CD4-positive, alpha-beta T cell treated with Interleukin-15 for 1 hour (primary cell): ENCODE data around the gene GAL.
"Not testable (repeated sequence)": the region's sequence is repeated elsewhere in the genome, so short reads cannot be mapped to it uniquely, and the experiment has no call there.

ENCODE experiments used
- DNase-seq: peaks from one replicate; pipeline ENCODE4 v3.0.0-alpha.2; 2020

GAL gene, protein sequence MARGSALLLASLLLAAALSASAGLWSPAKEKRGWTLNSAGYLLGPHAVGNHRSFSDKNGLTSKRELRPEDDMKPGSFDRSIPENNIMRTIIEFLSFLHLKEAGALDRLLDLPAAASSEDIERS

DNA sequence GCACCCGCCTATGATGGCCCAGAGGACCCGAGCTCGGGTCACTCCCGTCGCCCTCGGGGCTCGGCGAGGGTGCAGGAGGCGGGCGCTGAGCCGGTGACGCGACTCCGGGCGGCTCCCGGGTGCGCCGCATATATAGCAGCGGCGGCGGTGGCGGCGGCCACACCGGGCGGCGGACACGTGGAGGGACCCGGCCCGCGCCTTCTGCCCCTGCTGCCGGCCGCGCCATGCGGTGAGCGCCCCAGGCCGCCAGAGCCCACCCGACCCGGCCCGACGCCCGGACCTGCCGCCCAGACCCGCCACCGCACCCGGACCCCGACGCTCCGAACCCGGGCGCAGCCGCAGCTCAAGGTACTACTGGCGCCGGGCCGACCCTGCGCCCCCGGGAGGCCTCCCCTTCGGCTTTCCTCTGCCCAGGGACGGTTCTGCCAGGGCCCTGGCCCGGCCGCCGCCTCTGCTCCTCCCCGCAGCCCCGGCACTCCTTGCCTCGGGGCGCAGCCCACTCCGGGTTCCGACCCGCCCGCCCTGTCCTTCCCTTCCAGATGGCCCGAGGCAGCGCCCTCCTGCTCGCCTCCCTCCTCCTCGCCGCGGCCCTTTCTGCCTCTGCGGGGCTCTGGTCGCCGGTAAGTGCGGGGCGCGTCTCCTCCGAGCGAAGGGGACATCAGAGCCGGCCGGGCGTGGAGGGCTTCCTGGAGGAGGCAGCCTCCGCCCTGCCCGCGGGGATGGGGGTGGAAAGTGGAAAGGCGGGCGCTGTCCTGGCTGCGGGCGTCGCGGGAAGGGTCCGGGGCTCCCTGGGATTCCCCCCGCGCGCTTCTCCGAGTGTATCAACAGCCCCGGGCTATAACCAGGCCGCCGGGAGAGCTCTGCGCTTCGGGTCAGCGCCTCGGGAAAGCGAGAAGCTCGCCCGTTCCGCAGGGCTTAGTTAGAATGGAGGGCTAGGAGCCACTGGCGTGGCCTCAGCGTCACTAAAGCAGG is at the start of gene GAL:
TSS of gene GAL (plus strand) at position 160 of the 972 bp plus-strand sequence. CDS start at position 540, 380 bp downstream.
- DNase-seq: no peak

DNA sequence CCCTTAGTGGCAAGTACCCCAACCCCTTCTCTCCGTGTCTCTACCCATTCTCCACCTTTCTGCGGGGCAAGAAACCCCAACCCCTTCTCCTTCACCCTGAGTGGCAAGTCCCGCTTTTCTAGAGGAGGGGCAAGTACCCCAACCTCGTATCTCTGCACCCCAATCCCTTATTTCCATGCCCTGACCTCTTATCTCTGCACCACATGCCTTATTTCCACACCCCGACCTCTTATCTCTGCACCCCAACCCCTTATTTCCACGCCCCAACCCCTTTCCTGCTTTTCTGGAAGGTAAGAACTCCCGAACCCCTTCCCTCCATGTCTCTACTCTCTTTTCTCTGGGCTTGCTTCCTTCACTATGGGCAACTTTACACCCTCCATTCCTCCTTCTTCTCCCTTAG is 49.7 kb upstream of the GAL start:
- not testable (repeated sequence) for DNase-seq

DNA sequence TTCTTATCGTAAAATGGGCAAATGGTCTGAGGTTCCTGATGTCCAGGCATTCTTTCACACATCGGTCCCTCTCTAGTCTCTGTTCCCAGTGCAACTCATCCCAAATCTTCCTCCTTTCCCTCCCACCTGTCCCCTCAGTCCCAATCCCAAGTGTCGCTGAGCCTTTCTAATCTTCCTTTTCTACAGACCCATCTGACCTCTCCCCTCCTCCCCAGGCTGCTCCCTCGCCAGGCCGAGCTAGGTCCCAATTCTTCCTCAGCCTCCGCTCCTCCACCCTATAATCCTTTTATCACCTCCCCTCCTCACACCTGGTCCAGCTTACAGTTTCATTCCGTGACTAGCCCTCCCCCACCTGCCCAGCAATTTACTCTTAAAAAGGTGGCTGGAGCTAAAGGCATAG is 49.2 kb upstream of the GAL start:
- not testable (repeated sequence) for DNase-seq

DNA sequence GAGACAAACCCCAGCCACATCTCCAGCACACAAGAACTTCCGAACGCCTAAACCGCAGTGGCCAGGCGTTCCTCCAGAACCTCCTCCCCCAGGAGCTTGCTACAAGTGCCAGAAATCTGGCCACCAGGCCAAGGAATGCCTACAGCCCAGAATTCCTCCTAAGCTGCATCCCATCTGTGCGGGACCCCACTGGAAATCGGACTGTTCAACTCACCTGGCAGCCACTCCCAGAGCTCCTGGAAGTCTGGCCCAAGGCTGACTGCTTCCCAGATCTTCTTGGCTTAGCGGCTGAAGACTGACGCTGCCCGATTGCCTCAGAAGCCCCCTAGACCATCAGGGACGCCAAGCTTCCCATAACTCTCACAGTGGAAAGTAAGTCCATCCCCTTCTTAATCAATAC is 48.5 kb upstream of the GAL start:
- DNase-seq: not testable (repeated sequence)

DNA sequence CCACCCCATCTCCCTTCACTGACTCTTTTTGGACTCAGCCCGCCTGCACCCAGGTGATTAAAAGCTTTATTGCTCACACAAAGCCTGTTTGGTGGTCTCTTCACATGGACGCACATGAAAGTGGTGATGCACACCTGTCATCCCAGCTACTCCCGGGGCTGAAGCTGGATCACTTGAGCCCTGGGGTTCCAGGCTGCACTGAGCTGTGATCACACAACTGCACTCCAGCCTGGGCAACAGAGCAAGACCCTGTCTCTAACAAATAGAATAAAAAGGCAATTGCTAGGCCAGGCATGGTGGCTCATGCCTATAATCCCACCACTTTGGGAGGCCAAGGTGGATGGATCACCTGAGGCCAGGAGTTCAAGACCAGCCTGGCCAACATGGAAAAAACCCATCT is 45.0 kb upstream of the GAL start:
- DNase-seq: not testable (repeated sequence)

DNA sequence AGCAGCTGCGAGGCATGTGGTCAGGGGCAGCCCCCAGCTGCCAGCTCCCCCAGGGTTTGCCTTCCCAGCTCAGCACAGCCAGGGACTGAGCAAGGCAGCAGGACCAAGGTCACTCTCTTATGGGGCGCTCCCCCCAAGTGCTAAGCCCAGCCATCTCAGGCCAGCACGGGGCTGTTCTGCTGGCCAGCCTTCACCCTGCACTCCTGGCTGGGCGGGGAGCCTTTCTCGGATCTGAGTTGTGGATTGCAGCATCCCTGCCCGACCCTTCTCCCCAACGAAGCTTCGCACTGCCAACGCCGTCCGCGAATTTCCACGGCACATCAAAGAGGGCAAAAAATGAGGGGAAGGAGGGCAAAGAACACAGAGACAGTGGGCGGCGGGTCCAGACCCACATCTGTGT is 42.5 kb upstream of the GAL start:
- no peak for DNase-seq

DNA sequence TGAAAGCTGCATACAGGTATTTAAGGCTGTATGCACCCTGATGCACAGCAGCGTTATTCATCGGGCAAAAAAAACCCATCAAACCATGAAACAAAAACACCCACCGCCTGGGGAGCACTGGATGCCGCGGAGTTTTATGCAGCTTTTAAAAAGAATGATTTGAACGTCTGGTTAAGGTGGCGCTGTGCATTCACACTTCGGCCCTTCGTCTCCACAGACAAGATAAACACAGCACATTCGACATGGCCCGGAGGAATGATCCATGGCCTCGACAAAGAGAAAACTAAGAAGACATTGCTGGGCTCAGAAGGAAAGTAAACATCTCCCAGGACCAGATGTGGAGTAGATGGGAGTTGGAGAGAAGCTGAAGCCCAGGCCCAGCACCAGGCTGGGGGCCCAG is 40.8 kb upstream of the GAL start:
- no peak for DNase-seq

DNA sequence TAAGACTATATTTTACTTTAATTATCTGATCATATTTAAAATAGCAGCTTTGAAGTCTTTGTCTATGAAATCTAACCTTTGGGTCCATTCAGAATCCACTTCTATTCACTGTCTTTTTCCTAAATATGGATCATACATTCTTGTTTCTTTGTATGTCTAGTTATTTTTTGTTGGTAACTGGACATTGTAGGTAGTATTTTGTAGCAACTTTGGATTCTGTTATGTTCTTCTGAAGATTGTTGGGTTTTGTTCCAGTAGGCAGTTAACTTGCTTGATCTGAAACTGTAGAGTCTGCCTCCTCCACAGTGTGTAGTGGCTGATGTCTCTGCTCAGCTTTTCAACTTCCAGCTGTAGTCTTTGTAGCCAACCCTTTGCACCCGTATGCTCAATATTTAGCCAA is 37.5 kb upstream of the GAL start:
- no peak for DNase-seq

- DNase-seq: no peak
Measured at GRCh38 chr11:68649851-68650555, 34.3 kb upstream of the GAL start.

DNA sequence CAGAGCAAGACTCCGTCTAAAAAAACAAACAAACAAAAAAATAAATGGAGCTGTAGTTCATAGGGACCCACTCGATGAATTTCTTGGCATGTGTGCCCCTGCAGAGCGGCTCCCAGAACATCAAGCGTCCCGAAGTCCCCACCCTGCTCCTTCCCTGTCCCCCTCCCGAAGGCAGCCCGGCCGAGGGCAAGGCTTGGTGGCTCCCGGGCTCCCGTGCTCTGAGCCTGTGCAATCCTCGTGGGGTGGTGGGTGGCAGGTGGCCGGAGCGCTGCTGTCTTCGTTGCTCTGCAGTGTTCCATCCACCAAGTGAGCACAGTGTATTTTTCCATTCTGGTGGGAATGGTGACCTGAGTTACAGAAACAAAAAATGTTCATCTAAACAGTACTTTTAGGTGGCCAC is 33.5 kb upstream of the GAL start:
- DNase-seq: no peak

DNA sequence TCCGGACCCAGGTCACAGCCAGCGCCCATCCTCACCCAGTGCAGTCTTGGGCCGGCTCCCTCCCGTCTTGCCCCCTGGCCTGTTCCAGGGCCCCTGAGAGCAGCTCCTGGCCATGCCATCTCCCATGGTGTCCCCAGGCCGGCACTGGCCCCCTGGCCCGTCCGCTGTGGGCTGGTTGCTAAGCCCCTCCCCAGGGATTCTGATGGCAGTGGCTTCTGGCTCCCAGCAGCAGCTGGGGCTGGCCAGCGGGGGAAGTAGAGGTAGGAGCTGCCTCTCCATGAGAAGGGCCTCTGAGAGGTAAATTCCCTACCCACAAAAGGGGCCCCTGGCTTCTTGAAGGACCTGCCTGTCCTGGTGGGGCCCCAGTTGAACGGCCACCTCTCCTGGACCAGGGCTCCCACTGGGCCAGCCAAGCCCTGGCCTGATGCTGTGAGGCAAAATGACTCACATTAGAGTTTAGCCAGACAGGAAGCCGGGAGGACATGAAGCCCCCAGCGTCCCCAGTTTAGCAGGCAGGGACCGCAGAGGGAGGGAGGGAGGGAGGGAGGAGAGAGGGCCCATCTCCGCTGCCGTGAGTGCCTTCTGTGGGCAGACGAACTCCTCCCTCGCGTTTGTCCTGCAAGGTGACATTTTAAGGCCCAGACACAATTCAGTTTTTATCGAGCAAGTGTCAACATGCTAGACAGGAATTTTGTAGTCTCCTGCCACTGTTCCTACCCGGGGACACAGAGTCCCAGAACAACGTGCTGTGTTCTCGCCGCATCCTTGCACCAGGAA is 32.9 kb upstream of the GAL start:
- no peak for DNase-seq

DNA sequence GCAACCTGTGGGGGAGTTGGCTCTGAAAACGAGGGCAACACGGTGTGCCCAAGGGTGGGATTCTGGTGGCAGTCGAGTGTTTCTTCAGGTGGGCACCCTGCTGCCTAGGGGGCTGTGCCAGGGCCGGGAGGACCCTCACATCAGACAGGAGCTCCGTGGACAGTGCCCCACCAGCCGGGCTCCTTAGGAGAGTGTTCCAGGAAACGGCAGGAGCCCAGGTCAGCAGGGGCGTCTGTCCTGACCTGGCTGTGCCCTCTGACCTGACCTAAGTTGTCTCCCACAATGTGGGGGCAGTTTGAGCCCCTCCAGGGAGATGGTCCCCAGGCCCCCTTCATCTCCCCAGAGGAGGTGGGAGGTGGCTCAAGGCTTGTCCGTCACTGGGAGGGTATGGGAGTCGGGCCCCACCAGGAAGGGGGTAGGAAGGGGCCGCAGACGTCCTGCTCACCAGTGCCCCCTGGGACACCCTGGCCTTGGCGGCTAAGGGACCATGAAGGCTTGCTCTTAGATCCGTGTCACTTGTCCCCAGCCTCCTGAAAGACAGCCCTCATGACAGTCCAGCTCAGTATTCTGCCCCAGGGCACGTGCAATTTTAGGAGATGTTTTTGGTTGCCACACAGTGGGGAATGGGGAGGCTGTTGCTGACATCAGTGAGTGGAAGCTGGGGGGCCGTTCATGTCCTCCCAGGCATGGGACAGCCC is 32.2 kb upstream of the GAL start:
- DNase-seq: no peak

GRCh38 chr11:68652683-68653156 is 31.6 kb upstream of the GAL start:
- DNase-seq: no peak

DNA sequence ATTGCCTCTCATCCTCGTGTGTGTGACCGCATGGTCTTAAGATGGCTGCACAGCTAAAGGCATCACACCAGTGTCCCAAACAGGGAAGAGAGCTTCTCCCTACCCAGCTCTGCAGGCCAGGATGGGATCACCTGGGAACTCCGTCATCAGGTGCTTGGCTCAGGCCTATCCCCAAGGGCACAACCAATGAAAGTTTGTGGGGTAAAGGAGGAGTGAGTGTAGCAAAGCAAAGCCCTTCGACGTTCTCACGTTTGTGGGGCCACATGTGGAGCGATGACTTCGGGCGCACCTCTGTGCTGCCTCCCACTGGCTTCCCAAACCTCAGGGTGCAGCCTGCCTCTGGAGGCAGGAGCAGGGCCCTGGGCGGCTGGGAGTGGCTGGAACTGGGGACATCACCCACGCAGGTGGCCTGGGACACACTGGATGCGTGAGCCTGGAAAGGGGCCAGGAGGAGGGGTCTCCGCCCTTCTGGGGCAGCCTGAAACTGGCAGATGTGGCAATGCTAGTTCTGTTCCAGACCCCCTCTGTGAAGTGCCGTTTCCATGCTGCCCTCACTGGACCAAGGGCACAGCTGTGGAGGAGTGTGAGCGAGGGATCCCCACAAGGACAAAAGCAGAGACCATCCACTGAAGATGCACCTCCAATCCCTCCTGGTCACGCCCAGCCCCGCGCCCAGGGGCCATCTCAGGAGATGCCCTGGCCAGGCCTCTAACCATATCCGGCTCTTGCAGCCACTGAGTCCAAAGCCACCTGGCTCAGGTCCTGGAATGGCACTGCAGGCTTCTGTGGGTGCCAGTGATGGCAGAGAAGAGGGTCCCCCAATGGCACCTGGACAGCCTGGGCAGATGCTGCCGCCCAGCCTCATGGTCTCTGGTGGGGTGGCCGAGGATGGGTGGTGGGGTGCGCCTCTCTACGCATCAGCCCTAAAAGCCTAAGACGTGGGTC is 30.6 kb upstream of the GAL start:
- DNase-seq: no peak

- DNase-seq: no peak
Measured at GRCh38 chr11:68654978-68655377, 29.4 kb upstream of the GAL start.

GRCh38 chr11:68655406-68655805 is 28.9 kb upstream of the GAL start:
- DNase-seq: no peak

DNA sequence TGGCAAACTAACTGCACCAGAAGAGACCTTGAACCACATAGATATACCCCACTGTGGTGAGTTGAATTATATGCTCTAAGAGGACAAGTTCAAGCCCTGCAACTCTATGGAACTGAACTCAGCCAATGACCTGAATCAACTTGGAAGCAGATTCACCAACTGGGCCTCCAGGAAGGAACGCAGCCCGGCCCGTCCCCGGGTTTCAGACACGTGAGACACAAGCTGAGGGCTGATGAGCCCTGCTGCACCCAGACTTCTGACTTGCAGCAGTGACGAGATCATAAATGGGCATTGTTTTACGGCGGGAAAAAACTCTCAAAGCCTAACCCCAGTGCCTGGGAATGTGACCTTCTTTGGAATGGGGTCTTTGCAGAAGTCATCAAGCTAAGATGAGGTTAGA is 28.5 kb upstream of the GAL start:
- DNase-seq: no peak

- DNase-seq: no peak
Measured at GRCh38 chr11:68657021-68657780, 27.1 kb upstream of the GAL start.

DNA sequence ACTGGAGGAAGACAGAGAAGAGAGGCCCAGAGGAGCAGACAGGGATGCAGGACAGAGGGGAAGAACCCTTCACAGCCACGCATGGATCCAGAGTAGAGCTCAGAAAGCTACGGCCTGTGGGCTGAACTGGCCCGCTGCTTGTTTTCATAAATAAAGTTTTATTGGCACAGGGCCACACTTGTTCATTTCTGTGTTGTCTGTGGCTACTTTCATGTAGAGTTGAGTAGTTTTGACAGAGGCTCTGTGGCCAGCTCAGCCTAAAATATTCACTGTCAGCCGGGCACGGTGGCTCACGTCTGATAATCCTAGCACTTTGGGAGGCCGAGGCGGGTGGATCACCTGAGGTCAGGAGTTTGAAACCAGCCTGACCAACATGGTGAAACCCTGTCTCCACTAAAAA is 26.2 kb upstream of the GAL start:
- no peak for DNase-seq

GRCh38 chr11:68658661-68659060 is 25.7 kb upstream of the GAL start:
- no peak for DNase-seq
